Lung (tissue), 12 donors: ENCODE measurements around the gene JAKMIP3. TPM values are rescaled to one million over a fixed set of nuclear protein-coding genes. Genes with fewer than 3 reads are reported as not detected.

Experiments
- ATAC-seq: fragments of 200-7000 bp; cut with Tn5 transposase; one replicate; pipeline ENCODE4 v1.9.1; 2020; ENCODE audit warnings: moderate number of reproducible peaks; ENCODE audit not compliant: insufficient read depth, low FRiP score
- DNase-seq, 3 donors: peaks; one replicate each; pipeline ENCODE4 v3.0.0-alpha.2; 2013 to 2017
- H3K27ac ChIP-seq, 2 donors: one replicate each; pipeline ENCODE4 v1.5.1; 2013; ENCODE audit warnings: mild to moderate bottlenecking in 2 of 2, moderate library complexity in 2 of 2, control low read depth in 1 of 2, inconsistent platforms in 1 of 2, low read depth in 1 of 2, low read length in 1 of 2
- H3K27me3 ChIP-seq, 3 donors: one replicate each; pipeline ENCODE4 v1.5.1; 2013; ENCODE audit warnings: low read length in 2 of 3; ENCODE audit not compliant: control insufficient read depth in 3 of 3, insufficient read depth in 3 of 3
- H3K36me3 ChIP-seq, 4 donors: one replicate each; pipeline ENCODE4 v1.5.1; 2013; ENCODE audit warnings: low read length in 4 of 4, mild to moderate bottlenecking in 1 of 4, moderate library complexity in 1 of 4; ENCODE audit not compliant: control insufficient read depth in 4 of 4, insufficient read depth in 4 of 4
- H3K4me1 ChIP-seq, 5 donors: one replicate each; pipeline ENCODE4 v1.5.1; 2013; ENCODE audit warnings: low read length in 5 of 5, mild to moderate bottlenecking in 2 of 5, moderate library complexity in 1 of 5; ENCODE audit not compliant: control insufficient read depth in 5 of 5, insufficient read depth in 5 of 5
- H3K4me3 ChIP-seq: one replicate; pipeline ENCODE4 v1.5.1; 2013; ENCODE audit warnings: mild to moderate bottlenecking, control low read depth, moderate library complexity
- H3K9ac ChIP-seq, 2 donors: one replicate each; pipeline ENCODE4 v1.5.1; 2013; ENCODE audit warnings: low read length in 2 of 2, control low read depth in 1 of 2; ENCODE audit not compliant: insufficient read depth in 1 of 2
- H3K9me3 ChIP-seq, 4 donors: one replicate each; pipeline ENCODE4 v1.5.1; 2013; ENCODE audit warnings: low read length in 3 of 4, mild to moderate bottlenecking in 1 of 4, moderate library complexity in 1 of 4; ENCODE audit not compliant: control insufficient read depth in 4 of 4, insufficient read depth in 3 of 4
- WGBS, 2 donors: extraction: QIAGEN DNeasy Blood & Tissue Kit; methylation state at CpG; one replicate each; pipeline ENCODE4 v1.1.7; 2013; 5-methylcytosine and 5-hydroxymethylcytosine counted together
- polyA plus RNA-seq, 2 donors: library from polyadenylated mRNA; stranded (reverse); fragments of 200-250 nt; gene quantifications; one replicate each; pipeline ENCODE4 v1.2.1, GENCODE V29; 2013
- total RNA-seq, 2 donors: library from RNA; depleted of rRNA in 1 of 2; stranded (reverse); fragments of >200 nt in 1 of 2; gene quantifications; one replicate each; pipeline ENCODE4 v1.2.1, GENCODE V29; 2014 to 2021
- TF ChIP-seq, protein P1 (sequence below): IDR thresholded peaks from 2 replicates; pipeline ENCODE4 v1.5.1; 2012; ENCODE audit warnings: mild to moderate bottlenecking; ENCODE audit errors: control extremely low read depth, extremely low read depth
- donor health status: control.
- donor health status: control.
- donor health status: Bipolar disorder and iron deficiency.
- donor health status: healthy.
- donor health status: DM: yes; HTN: yes; CAD: no.

Gene JAKMIP3
- total and polyA plus RNA-seq, 4 donors, result 0.14 to 0.34 (median 0.21) TPM

- no peak for ATAC-seq
- TF ChIP-seq, protein P1, sequence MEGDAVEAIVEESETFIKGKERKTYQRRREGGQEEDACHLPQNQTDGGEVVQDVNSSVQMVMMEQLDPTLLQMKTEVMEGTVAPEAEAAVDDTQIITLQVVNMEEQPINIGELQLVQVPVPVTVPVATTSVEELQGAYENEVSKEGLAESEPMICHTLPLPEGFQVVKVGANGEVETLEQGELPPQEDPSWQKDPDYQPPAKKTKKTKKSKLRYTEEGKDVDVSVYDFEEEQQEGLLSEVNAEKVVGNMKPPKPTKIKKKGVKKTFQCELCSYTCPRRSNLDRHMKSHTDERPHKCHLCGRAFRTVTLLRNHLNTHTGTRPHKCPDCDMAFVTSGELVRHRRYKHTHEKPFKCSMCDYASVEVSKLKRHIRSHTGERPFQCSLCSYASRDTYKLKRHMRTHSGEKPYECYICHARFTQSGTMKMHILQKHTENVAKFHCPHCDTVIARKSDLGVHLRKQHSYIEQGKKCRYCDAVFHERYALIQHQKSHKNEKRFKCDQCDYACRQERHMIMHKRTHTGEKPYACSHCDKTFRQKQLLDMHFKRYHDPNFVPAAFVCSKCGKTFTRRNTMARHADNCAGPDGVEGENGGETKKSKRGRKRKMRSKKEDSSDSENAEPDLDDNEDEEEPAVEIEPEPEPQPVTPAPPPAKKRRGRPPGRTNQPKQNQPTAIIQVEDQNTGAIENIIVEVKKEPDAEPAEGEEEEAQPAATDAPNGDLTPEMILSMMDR, result no peak
- Histone ChIP-seq H3K9me3 (peaks cover 0 to 6% (median 0%) of the 10 kb centered on the region in 4 donors), H3K36me3 (no peaks in the 10 kb centered on the region), H3K4me1 (peaks cover 0 to 4% (median 0%) of the 10 kb centered on the region in 5 donors), H3K9ac (no peak overlapping the region), H3K27me3 (peaks cover 7 to 71% (median 56%) of the 10 kb centered on the region in 3 donors), H3K4me3 (no peak overlapping the region), H3K27ac (no peak overlapping the region)
- DNase-seq, result no peak
- WGBS, 2 donors, result 87 to 91% methylated on average over 5 of the region's 5 CpGs
Observed at GRCh38 chr10:132033632-132034031, 32.1 kb upstream of the JAKMIP3 start.

DNA sequence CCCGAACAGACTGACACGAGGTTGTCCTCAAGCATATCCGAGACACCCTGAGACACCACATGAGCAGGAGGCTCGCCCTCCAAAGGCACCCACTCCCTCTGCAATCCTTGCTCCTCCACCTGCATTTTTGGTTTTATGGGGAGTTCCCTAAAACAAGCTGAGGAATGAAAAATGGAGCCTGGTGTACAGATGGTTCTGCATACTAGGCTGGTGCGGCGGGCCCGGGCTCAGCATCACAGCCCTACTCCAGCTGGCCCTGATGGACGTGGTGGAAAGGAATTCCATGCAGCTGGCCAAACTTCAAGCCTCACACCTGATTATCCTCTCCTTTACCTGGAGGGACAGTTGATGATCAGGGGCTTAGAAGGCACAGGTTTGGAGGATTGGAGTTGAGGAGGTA lies 30.3 kb upstream of the JAKMIP3 start:
- peaks cover 0 to 6% (median 0%) of the 10 kb centered on the region in 4 donors for H3K9me3 ChIP-seq
- TF ChIP-seq, protein P1, result no peak
- no peaks in the 10 kb centered on the region for H3K36me3 ChIP-seq
- DNase-seq (no peak), ATAC-seq (no peak)
- no peak overlapping the region for H3K4me3 ChIP-seq
- H3K27ac ChIP-seq, result no peak overlapping the region
- H3K9ac ChIP-seq, result no peak overlapping the region
- 74 to 77% methylated on average over 8 of the region's 8 CpGs for WGBS, 2 donors
- H3K27me3 ChIP-seq, result peaks cover 7 to 74% (median 52%) of the 10 kb centered on the region in 3 donors
- H3K4me1 ChIP-seq, result peaks cover 0 to 4% (median 0%) of the 10 kb centered on the region in 5 donors

GRCh38 chr10:132036153-132036886 lies 29.4 kb upstream of the JAKMIP3 start:
- Histone ChIP-seq H3K27me3 (peaks cover 7 to 73% (median 57%) of the 10 kb centered on the region in 3 donors), H3K36me3 (no peaks in the 10 kb centered on the region), H3K9ac (no peak overlapping the region), H3K27ac (no peak overlapping the region), H3K4me3 (no peak overlapping the region), H3K4me1 (peaks cover 0 to 4% (median 0%) of the 10 kb centered on the region in 5 donors), H3K9me3 (peaks cover 0 to 6% (median 0%) of the 10 kb centered on the region in 4 donors)
- WGBS, 2 donors, result 1 to 2% methylated on average over 47 to 100 of the region's 100 CpGs
- TF ChIP-seq, protein P1, result no peak
- ATAC-seq, result peak; percentile 13
- peak; percentile 70 to 75 (median 70) for DNase-seq
